GM19468 (cell line): Measurements from ENCODE around the gene JADE1.

Source experiments
- ATAC-seq: cut with Tn5 transposase; IDR thresholded peaks from one replicate; pipeline ENCODE4 v1.9.1; 2021; ENCODE audit warnings: mild to moderate bottlenecking, moderate library complexity, moderate number of reproducible peaks; ENCODE audit not compliant: unreplicated experiment; ENCODE audit errors: extremely low read depth

Gene JADE1

DNA sequence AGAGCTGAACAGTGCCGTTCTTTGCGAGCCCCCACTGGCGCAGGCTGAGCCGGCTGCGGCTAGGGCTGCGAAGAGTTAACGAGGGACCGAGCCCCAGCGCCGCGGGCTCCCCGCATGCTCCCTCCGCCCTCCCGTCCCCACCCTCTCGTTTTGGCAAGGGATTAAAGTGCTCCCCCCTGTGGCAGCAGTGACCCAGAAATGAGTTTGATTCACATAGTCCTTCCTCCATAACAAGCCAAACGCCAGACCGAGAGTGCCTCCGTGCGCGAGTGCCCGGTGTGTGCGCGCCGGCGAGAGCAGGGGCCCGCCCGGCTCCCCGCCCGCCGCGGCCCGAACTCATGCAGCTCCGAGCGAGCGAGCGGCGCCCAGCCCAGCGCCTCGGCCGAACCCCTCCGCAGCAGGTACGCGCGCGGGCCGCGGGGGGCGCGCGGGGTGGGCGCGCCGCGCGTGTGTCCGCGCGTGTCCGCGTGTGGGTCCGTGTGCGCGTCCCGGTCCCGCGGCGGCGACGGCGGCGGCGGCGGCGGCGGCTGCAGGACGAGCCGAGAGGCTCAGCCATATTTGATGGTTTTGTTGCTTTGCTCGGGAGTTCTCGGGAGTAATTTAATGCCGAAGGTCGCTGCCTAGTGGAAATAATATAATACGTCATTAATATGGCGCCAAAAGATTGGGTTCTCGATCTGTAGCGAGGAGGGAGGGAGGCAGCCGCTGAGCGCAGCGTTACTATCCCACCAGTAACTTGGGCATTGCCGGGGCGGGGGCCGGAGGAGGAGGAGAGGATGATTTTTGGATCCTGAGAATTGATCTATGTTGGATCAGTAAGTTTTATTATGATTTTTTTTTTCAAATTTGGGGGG lies at the start of gene JADE1:
Gene JADE1 (plus strand): TSS at position 224 of the 854 bp plus-strand sequence. CDS start 22,059 bp downstream, outside the sequence.
- peak; percentile 32 for ATAC-seq

DNA sequence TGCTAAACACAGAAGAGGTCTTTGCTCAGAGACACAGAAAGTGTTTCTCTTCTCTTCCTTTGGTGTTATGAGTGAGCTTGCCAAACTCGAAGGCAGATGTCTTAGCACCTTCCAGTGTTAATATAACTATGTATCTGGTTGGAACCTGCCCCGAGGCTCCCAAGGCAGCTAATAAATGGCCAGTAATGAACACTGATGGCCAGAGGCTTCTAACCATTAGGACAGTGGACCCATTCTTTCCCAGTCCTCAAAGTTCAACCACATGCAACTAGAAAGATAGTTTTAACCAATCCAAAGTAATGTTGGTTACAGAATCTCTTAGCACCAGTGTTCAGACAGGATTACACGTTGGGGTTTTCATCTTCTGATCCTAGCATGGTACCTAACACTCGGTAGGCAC lies 42.7 kb upstream of the JADE1 start:
- ATAC-seq: no peak

DNA sequence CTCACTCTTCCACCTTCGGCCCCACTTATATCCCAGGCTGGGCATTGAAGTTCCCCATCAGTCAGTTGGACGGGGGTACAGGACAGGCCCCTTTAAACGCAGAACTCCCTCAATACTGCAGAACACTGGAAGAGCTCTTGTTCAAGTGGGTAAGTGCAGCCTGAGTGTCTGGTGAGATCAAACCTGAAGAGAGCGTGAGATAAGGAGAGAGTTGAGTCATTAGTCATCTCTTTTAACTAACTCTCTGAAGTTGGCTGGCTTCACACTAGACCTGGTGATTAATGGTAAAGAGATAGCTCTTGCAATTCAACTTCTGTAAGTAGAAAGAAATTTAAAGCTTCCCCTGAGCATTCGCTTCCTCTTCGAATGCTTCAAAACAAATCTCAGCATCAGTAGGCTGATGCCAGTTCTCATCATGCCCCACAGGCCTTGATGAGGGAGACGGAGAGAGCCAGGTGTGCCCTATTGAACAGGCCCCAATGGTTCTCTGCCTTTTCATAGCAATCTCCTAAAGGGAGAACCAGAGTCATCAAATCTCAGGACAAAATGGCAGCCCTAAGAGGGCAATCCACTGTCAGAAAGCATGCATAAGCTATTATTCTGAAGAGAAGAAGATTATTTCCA lies 41.0 kb upstream of the JADE1 start:
- no peak for ATAC-seq

DNA sequence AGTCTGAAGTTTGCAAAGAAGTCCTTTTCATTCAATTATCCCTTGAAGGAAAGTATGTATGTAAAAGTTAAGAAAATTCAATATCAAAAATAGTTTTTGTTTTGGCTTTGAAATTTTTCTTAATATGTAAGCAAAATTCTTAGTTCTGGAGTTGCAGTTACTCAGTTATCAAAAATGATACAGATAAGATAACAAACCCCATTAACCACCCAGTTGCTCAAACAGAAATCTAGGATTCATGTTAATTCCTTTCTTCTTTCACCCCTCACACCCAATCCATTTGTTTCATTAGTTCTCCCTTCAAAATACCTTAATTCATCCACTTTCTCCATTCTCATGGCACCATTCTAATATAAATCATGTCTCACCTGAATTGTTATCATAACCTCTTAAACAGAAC lies 40.5 kb upstream of the JADE1 start:
- ATAC-seq: no peak

DNA sequence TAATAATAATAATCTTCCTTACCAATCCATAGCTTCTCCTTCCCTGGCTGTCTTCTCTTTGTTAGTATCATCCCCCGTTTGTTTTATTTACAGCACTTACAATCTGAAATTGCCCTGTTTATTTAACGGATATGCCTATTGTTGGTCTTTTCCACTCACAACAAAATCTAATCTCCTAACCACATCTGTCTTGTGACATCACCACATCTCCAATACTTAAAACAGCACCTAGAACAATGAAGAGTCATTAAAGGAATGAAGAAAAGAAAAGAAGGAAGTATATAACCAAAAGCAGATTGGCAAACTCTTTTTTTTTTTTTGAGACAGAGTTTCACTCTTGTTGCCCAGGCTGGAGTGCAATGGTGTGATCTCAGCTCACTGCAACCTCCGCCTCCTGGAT lies 38.7 kb upstream of the JADE1 start:
- ATAC-seq: no peak

DNA sequence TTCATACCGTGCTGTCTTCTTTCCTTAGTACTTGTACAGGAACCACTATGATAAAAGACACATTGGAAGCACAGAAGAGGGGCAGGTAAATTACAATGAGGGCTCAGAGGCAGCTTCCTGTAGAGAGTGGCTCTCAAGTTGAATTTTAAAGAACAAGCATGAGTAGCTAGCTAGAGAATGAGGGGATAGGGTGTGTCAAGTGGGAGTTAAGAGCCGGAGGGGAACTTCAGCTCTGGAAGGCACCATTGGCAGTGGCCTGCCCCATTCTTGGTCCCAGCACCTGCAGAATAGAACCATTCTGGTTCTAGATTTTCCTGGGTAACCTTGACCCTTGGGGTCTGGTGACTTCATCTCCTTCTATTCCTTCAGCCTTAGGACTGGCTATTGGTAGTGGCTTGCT lies 34.0 kb upstream of the JADE1 start:
- no peak for ATAC-seq

DNA sequence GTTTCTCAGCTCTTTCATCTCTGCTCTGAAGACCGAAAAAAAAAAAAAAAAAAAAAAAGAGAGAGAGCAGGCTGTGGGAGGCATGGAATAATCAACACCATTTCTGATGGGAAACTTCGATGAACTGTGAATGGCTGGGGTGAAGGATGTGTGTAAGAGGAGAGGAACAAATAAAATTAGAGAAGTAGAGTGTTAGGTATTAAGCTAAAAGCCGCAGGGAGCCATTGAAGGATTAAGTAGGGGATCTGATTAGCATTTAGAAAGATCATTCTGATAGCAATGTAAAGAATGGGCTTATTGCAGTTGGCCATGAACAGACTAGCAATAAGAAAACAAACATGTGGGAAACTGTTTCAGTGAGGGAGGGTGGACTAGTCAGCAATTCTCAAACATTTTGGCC lies 33.6 kb upstream of the JADE1 start:
- ATAC-seq: no peak

DNA sequence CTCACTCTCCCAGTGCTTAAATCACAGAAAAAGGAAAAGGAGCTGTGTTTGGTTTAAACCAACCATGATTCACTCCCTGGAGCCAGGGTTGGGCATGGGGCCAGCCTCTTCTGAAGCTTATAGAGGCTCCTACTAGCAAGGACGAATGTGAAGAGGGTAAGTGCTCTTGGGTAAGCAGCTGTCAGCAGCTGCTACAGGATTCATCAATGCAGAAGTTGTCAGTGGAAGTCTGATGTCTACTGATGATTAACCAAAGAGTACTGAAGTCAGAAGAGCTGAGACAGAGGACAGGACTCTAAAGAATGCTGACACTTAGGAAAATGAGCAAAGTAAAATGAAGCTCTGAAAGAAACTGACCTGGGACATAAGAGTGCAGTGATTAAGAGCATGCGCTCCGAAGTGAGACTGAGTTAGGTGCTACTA lies 32.7 kb upstream of the JADE1 start:
- ATAC-seq: peak; percentile 58

DNA sequence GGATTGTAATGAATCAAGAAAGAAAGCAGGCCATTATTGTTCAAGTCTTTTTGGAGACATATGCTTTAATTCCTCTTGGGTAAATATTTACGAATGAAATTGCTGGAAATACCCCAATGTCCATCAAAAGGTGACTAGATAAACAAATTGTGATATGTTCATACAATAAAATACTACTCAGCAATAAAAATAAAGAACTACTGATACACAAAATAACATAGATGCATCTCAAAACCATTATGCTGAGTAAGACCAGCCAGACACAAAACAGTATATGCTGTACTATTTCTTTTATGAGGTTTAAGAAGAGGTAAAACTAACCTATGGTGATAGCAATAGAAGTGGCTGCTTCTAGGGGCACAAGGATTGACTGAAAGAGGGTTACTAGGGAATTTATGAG lies 28.8 kb upstream of the JADE1 start:
- ATAC-seq: no peak

DNA sequence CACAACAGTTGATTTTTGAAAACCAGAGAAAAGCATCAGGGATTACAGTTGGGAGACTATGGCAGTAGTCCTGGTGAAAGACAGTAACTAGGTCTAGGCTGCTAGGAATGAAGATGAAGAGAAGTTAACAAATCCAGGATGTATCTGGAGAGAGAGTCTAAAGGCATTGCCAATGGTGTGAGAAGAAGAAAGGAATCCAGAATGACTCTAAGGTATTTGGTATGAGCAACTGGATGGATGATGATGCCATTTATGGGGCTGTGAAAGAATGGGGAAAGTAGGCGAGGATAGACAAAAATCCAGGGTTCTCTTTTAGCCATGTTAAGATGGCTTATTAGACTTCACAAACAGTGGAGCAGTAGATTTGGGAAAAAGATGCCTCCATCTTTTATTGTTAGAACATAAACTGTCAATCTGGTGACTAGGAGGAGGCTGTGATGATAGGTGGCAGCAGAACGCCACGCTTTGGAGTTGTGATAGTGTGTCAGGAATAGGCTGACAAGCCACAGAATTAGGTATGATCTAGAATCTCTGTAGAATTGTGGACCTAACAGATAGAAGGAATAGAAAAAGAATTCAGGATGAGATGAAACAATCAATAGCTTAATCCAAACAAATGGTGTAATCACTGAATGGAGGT lies 27.3 kb upstream of the JADE1 start:
- ATAC-seq: no peak

DNA sequence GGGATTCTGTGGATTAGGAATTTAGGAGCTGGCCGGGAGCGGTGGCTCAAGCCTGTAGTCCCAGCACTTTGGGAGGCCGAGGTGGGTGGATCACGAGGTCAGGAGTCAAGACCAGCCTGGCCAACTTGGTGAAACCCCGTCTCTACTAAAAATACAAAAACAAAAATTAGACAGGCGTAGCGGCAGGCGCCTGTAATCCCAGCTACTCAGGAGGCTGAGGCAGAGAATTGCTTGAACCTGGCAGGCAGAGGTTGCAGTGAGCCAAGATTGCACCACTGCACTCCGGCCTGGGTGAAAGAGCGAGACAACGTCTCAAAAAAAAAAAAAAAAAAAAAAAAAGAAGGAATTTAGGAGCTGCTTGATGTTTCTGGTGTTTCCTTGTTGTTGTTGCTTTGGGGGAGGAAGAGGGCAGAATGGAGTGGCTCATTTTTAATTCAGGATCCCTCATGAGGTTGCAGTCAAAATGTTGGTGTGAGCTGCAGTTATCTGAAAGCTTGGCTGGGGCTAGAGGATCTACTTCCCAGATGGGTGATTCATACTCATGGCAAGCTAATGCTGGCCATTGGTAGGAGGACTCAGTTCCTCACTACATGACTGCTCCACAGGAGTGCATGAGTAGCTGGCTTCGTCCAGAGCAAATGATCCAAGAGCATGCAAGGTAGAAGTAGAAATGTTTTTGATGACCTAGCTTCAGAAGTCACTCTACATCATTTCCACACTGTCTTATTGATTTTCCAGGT lies 26.5 kb upstream of the JADE1 start:
- ATAC-seq: no peak

DNA sequence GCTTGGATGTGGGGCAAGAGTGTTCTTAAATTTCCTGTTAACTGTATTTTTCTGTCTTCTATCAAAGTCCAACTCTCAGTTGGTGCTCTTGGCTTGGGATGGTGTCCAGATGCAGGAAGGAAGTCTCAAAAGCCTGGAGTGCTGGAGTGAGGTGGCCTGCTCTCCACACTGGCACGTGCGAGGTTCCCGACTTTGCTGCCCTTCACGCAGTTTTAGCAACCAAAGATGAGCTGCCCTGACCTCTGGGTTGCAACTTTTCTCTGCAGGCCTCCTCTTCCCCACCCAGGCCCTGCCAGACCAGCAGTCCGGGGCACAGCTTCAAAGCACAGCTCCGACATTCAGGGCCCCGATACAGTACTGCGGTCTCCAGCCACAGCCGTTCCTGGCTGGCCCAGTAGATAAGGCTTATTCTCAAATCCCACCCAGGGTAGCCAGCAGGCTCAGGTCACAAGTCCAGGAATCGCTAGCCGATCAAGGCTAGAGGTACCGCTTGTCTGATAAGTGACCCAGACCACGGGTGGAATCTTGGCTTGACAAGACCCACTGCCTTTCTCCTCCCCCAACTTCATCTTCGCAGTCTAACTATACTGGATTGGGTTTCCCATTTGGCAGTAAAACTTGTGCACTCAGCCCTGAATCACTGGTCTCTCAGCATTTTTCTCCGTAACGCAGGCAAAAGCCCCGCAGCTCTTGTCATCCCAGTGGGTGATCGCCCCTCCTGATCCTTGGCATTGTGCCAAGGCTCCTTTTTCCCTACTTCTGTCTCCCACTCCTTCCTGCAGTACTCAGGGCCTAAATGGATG lies 21.8 kb upstream of the JADE1 start:
- ATAC-seq: no peak

DNA sequence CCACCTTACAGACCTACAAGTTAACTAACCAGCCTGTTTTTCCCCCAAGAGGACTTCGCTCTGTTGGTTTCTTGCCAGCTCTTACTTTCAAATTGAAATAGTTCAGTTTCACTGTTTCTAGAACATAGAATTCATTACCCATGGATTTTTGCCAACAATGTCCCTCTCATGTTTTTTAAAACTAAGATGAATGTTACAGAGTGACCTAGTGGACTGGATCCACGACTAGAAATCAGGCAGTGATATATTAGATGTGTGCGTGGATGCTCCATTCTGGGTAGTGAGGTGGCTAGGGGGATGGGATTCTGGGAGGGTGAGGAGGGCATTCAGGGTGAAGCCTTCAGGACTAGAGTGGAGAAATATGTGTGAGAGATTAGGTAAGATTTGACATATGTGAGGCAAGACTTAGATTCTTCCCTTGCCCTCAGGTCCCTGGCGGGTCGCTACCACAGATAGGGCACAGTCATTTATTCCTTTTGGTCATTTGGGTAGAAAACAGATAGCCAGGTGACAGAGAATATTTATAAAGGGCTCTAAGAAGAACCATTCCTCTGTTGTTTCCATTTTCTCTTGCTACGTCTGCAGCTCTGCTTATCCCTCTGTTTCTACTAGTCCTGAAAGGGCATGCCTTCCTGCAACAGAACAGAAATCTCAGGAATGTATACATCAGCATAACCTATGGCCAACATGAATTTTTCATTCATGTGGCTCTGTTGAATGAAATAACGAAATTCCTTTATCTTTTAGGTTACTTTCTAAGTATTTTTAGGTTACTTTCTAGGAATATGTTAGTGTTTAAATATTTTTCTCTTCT lies 15.4 kb upstream of the JADE1 start:
- ATAC-seq: peak; percentile 39

DNA sequence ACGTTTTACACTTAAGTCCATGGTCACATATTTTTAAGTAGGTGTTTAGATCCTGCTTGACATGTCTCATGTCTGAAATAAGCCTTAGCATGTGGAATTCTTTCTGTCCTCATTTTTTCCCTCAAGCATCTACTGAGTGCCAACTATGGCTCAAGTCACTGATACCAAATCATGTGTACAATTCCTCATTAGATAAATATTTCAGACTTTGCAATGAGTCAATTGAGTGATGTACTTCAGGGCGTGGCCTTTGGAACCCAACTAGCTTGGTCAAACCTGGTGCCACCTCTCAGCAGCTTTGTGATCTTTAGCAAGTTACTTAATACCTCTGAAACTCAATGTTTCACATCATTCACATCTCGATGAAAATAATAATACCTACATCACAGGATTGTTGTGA lies 12.6 kb upstream of the JADE1 start:
- no peak for ATAC-seq

DNA sequence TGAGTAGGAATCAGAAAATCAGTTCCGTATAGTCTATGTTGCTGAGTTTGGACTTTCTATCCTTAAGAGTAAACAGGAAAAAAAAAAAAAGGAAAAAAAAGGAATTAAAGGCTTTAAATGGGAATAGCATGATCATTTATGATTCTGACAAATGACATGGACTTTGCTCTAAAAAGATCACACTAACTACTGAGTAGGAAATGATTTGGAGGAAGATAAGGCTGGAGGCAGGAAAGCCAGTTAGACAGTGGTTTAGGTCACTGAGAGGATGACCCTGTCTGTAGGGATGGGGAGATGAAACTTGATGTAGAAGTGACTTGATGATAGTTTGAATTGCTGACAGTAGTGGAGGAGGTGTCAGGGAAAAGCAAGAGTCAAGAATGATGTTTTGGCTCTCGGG lies 9.2 kb upstream of the JADE1 start:
- ATAC-seq: no peak

DNA sequence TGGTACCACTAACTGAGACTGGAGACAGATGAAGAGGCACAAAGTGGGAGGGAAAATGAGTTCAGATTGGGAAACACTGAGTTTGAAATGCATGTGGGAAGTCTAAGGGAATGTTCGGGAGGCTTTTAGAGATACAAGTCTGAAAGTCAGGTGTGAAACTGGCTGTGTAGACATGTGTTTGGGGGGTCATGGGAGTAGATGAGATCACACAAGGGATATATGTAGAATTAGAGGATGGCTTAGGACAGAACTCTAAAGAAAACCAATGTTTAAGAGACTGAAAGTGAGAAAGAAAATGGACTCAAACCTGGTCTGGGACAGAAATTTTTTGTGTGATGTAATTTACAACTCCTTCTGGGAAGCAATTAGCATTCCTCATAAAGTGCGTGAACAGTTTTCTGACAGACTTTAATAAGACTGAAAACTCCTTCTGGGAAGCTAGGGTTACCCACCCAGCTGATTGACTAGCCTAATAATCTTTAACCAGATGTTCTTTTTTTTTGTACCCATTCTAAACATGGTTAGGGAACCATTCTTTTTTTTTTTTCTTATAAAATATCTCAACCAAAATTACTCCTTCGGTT lies 8.7 kb upstream of the JADE1 start:
- no peak for ATAC-seq

DNA sequence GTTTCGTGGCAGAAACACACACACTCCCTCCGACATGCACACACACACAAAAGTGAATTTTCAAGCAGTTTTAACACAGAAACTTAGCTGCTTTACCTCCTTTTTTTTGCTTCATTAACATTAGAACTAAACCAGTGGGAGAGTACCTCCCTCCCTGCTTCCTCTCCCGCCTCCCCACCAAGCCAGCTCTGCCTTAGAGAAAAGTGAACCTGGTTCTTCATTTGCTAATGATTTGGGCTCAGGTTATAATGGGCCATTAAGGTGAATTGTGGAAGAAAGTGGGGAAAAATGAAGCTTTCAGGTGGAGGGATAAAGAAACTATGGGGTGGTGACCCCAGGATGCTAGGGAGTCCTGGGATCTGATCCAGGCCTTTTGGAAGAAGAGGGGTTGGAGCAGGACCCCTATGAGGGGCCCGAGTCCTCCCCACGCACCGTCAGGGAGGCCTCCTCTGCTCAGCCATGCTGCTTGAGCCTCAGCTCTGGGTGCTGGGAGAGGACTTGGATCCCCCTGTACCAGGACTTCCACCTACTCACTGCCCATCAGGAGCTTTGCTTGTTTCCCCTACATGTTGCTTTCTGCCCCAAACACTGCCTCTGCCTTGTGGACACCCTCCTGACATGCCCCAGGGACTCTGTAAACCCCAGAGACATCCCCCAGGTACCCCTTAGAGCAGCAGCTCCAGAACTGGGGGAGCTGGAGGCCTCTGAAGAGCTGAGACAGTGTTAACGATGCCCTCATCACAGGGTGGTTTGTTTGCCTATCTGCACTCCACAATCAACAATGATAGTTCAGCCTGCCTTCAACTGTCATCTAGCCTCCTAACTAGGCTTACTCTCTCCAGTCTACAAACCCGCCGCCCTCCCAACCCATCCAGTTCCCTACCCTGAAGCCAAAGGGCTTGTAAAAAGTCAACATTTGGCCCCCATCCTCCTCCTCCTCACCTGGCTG lies 6.5 kb upstream of the JADE1 start:
- no peak for ATAC-seq

DNA sequence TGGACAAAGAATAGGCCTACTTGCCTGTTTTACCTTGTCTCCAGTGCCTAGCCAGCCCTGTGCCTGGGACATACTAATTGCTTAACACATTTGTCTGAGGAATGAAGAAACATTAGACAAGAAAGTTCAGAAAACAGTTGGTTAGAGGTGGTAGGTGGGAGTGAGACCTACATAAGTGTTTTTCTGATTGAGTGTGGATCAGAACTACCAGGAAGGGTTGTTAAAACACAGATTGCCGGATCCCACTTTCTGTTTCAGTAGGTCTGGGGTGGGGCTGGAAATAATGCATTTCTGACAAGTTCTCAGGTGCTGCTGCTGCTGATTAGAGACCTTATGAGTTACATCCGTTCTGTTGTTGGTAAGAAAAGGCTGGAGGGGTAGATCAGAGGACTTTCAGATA lies 5.7 kb upstream of the JADE1 start:
- no peak for ATAC-seq
